Coronary artery (tissue), 2 donors: ENCODE results near the gene TNNI3.

Experiments used
- DNase-seq: peaks from one replicate; pipeline ENCODE4 v3.0.0-alpha.2; 2017; ENCODE audit warnings: low spot score
- H3K27ac ChIP-seq, 2 donors: fragments of 200-600 bp; sonication (generic); one replicate each; pipeline ENCODE4 v1.5.1; 2016 to 2019
- H3K4me3 ChIP-seq: fragments of 200-600 bp; sonication (generic); 2 replicates; pipeline ENCODE4 v1.5.1; 2016; ENCODE audit warnings: mild to moderate bottlenecking, moderate library complexity
- TF ChIP-seq, protein P1 (sequence below): fragments of 200-600 bp; sonication (generic); IDR thresholded peaks from one replicate; pipeline ENCODE4 v1.5.1; 2019; ENCODE audit warnings: antibody characterized with exemption

The TNNI3 gene

DNA sequence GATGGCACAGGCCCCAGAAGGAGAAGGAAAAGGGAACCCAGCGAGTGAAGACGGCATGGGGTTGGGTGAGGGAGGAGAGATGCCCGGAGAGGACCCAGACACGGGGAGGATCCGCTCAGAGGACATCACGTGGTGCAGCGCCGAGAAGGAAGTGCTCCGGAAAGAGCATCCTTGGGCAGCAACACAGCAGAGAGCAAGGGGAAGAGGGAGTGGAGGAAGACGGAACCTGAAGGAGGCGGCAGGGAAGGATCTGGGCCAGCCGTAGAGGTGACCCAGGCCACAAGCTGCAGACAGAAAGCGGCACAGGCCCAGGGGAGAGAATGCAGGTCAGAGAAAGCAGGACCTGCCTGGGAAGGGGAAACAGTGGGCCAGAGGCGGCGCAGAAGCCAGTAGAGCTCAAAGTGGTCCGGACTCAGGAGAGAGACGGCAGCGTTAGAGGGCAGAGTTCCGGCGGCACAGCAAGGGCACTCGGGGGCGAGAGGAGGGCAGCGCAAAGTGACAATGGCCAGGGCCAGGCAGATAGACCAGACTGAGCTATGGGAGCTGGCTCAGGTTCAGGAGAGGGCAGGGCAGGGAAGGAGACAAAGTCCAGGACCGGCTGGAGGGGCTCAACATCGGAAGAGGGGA lies 41.2 kb downstream of the TNNI3 start:
- DNase-seq = no peak
- H3K27ac ChIP-seq = peak overlapping the region; percentile 94 to 97
- peak overlapping the region; percentile 97 for H3K4me3 ChIP-seq
- TF ChIP-seq, protein P1, sequence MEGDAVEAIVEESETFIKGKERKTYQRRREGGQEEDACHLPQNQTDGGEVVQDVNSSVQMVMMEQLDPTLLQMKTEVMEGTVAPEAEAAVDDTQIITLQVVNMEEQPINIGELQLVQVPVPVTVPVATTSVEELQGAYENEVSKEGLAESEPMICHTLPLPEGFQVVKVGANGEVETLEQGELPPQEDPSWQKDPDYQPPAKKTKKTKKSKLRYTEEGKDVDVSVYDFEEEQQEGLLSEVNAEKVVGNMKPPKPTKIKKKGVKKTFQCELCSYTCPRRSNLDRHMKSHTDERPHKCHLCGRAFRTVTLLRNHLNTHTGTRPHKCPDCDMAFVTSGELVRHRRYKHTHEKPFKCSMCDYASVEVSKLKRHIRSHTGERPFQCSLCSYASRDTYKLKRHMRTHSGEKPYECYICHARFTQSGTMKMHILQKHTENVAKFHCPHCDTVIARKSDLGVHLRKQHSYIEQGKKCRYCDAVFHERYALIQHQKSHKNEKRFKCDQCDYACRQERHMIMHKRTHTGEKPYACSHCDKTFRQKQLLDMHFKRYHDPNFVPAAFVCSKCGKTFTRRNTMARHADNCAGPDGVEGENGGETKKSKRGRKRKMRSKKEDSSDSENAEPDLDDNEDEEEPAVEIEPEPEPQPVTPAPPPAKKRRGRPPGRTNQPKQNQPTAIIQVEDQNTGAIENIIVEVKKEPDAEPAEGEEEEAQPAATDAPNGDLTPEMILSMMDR = no peak

DNA sequence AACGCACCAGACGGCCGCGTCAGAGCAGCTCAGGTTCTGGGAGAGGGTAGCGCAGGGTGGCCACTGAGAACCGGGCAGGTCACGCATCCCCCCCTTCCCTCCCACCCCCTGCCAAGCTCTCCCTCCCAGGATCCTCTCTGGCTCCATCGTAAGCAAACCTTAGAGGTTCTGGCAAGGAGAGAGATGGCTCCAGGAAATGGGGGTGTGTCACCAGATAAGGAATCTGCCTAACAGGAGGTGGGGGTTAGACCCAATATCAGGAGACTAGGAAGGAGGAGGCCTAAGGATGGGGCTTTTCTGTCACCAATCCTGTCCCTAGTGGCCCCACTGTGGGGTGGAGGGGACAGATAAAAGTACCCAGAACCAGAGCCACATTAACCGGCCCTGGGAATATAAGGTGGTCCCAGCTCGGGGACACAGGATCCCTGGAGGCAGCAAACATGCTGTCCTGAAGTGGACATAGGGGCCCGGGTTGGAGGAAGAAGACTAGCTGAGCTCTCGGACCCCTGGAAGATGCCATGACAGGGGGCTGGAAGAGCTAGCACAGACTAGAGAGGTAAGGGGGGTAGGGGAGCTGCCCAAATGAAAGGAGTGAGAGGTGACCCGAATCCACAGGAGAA lies 42.0 kb downstream of the TNNI3 start:
- TF ChIP-seq, protein P1 = no peak
- no peak for DNase-seq
- peak overlapping the region; percentile 97 for H3K4me3 ChIP-seq
- H3K27ac ChIP-seq = peak overlapping the region; percentile 94 to 97

DNA sequence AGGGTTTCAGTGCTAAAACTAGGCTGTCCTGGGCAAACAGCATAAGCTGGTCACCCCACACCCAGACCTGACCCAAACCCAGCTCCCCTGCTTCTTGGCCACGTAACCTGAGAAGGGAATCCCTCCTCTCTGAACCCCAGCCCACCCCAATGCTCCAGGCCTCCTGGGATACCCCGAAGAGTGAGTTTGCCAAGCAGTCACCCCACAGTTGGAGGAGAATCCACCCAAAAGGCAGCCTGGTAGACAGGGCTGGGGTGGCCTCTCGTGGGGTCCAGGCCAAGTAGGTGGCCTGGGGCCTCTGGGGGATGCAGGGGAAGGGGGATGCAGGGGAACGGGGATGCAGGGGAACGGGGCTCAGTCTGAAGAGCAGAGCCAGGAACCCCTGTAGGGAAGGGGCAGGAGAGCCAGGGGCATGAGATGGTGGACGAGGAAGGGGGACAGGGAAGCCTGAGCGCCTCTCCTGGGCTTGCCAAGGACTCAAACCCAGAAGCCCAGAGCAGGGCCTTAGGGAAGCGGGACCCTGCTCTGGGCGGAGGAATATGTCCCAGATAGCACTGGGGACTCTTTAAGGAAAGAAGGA lies 42.9 kb downstream of the TNNI3 start:
- DNase-seq = no peak
- Histone ChIP-seq H3K4me3 (peak overlapping the region; percentile 97), H3K27ac (peak overlapping the region; percentile 94 to 97)
- TF ChIP-seq, protein P1 = no peak

DNA sequence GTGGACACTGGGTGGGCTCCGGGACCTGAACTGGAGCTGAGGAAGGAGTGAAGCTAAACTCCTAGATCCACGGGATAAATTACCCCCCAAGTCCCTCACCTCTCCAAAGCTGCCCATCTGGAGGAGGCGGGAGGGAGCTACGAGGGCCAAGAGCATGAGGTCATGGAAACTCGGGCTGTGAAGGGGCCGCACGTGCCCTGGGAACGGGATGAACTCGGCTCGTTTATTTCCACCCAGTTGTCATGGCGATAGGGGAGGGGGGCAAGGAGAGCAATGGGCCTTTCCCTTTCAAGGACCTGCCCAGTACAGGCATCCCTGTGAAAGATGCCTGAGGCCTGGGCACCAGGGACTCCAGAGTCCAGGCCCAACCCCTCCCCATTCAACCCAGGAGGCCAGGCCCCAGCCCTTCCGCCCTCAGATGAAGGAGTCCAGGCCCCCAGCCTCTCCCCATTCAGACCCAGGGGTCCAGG lies 43.9 kb downstream of the TNNI3 start:
- peak; percentile 96 for DNase-seq
- Histone ChIP-seq H3K4me3 (peak overlapping the region; percentile 97), H3K27ac (peak overlapping the region; percentile 94 to 97)
- TF ChIP-seq, protein P1 = no peak

DNA sequence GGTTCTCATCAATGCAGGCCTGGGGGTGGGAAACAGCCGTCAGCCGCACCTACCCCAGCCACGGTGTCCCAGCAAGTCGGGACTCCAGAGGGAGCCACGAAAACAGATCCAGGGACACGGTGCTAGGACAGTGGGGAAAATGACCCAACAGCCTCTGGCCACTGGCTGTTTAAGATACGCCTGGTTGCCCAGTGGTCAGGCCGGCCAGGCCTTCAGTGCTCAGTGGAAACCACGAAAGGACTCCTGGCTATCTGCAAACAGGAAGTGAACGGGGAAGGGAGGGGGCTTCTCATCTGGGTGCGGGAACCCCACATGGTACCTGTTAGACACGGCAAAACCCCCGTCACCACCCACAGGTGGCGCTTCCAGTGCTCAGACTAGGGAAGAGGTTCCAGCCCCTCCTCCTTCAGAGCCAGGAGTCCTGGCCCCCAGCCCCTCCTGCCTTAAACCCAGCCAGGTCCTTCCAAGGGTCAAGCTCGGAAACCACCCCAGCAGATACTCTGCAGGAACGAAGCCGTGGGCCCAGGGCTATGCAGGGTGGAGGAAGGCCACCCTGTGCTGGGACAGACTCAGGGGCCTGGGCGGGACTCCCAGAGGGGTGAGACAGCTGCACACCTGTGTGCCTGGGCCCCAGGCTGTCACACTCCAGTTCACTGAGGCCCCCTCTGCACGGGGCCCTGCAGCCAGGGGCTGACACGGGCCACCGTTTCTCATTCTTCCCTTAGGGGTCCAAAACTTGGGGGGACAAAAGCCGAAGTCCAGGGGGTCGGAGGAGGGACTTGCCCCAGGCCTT lies 44.6 kb downstream of the TNNI3 start:
- DNase-seq = no peak
- TF ChIP-seq, protein P1 = no peak
- peak overlapping the region; percentile 94 to 97 for H3K27ac ChIP-seq
- peak overlapping the region; percentile 97 for H3K4me3 ChIP-seq

DNA sequence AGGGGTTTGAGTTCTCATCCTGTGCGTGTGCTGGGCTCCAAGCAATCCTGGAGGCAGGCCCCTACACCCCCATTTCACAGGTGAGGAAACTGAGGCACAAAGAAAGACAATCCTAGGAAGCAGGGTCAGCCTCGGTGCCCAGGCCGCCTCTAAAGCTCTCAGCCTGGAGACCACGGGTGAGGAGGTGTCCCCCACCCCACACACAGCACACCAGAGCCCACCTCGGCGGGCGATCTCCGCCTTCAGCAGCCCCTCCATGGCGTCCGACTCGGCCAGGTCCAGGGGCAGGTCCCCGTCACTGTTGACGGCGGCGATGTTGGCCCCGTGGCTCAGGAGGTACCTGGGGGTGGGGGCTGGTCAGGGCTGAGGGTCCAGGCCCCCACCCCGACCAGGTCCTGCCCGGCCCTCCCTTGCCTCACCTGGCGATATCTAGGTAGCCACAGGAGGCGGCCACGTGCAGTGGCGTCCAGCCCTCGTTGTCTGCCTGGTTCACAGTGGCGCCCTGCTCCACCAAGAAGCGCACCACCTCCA lies 45.2 kb downstream of the TNNI3 start:
- peak overlapping the region; percentile 94 to 97 for H3K27ac ChIP-seq
- TF ChIP-seq, protein P1 = no peak
- no peak for DNase-seq
- H3K4me3 ChIP-seq = peak overlapping the region; percentile 97
